GM18861 (cell line): Measurements from ENCODE around the gene DLST.
"Not testable (repeated sequence)": the region's sequence is repeated elsewhere in the genome, so short reads cannot be mapped to it uniquely, and the experiment has no call there.

Source experiments
- ATAC-seq: cut with Tn5 transposase; IDR thresholded peaks from one replicate; pipeline ENCODE4 v1.9.1; 2021; ENCODE audit not compliant: unreplicated experiment

Gene DLST

GRCh38 chr14:74915826-74916225 is 34.1 kb downstream of the DLST start:
- ATAC-seq = no peak

GRCh38 chr14:74917178-74917543 is 35.4 kb downstream of the DLST start:
- ATAC-seq = no peak

- ATAC-seq = no peak
These were observed 35.9 kb downstream of the DLST start for GRCh38 chr14:74917646-74918081.

- ATAC-seq = no peak
These were observed 36.7 kb downstream of the DLST start for GRCh38 chr14:74918380-74918779.

- ATAC-seq = no peak
These were observed 37.9 kb downstream of the DLST start for GRCh38 chr14:74919421-74920165.

- no peak for ATAC-seq
These were observed 38.6 kb downstream of the DLST start for GRCh38 chr14:74920281-74920680.

- ATAC-seq = no peak
These were observed 39.4 kb downstream of the DLST start for GRCh38 chr14:74921053-74921620.

GRCh38 chr14:74921987-74922751 is 40.5 kb downstream of the DLST start:
- ATAC-seq = no peak

GRCh38 chr14:74922752-74923401 is 41.2 kb downstream of the DLST start, which contains the start of gene RPS6KL1:
Gene RPS6KL1 (minus strand): TSS chr14:74923260. CDS start chr14:74921541, 1,719 bp downstream.
- ATAC-seq = peak; percentile 92

GRCh38 chr14:74924061-74924460 is 42.3 kb downstream of the DLST start:
- no peak for ATAC-seq

GRCh38 chr14:74927225-74927624 is 45.5 kb downstream of the DLST start:
- no peak for ATAC-seq

GRCh38 chr14:74929242-74929641 is 47.5 kb downstream of the DLST start:
- ATAC-seq = no peak

- ATAC-seq = not testable (repeated sequence)
These were observed 50.0 kb downstream of the DLST start for GRCh38 chr14:74931744-74932143.

GRCh38 chr14:74932401-74932901 is 50.7 kb downstream of the DLST start:
- ATAC-seq = no peak

- not testable (repeated sequence) for ATAC-seq
These were observed 51.2 kb downstream of the DLST start for GRCh38 chr14:74932936-74933335.

GRCh38 chr14:74934041-74934440 is 52.3 kb downstream of the DLST start:
- ATAC-seq = no peak

- no peak for ATAC-seq
These were observed 53.0 kb downstream of the DLST start for GRCh38 chr14:74934476-74935359.

GRCh38 chr14:74935360-74935680 is 53.6 kb downstream of the DLST start:
- ATAC-seq = no peak

GRCh38 chr14:74936151-74936550 is 54.4 kb downstream of the DLST start:
- ATAC-seq = no peak

- no peak for ATAC-seq
These were observed 55.0 kb downstream of the DLST start for GRCh38 chr14:74936731-74937130.
